ENCODE data around the gene DNAJC5.
"Not testable (repeated sequence)": the region's sequence is repeated elsewhere in the genome, so short reads cannot be mapped to it uniquely, and the experiment has no call there.

DNA sequence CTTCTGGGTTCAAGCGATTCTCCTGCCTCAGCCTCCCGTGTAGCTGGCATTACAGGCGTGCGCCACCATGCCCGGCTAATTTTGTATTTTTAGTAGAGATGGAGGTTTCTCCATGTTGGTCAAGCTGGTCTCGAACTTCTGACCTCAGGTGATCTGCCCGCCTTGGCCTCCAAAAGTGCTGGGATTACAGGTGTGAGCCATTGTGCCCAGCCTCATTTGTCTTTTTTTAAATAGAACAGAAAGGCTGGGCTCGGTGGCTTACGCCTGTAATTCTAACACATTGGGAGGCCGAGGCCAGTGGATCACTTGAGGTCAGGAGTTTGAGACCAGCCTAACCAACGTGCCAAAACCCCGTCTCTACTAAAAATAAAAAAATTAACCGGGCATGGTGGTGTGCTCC, 27.9 kb upstream of the DNAJC5 start:
- TF ChIP-seq NFYB (IDR thresholded peaks at IDR 0.05; ENCODE audit: extremely low read depth, insufficient read length); ZNF174 (CRISPR knock-in tag; IDR thresholded peaks at IDR 0.05); RAD21 (CRISPR knock-in tag; conservative IDR thresholded peaks at IDR 0.05 in 1 of 2, IDR thresholded peaks at IDR 0.05 in 1 of 2); BCLAF1 (IDR thresholded peaks at IDR 0.05; ENCODE audit: borderline replicate concordance in 1 of 2, control insufficient read depth in 1 of 2, low read depth in 2 of 2, low read length in 1 of 2): not testable (repeated sequence)
- TF ChIP-seq, protein P1, sequence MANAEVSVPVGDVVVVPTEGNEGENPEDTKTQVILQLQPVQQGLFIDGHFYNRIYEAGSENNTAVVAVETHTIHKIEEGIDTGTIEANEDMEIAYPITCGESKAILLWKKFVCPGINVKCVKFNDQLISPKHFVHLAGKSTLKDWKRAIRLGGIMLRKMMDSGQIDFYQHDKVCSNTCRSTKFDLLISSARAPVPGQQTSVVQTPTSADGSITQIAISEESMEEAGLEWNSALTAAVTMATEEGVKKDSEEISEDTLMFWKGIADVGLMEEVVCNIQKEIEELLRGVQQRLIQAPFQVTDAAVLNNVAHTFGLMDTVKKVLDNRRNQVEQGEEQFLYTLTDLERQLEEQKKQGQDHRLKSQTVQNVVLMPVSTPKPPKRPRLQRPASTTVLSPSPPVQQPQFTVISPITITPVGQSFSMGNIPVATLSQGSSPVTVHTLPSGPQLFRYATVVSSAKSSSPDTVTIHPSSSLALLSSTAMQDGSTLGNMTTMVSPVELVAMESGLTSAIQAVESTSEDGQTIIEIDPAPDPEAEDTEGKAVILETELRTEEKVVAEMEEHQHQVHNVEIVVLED (CRISPR knock-in tag; IDR thresholded peaks at IDR 0.05) = not testable (repeated sequence)
